ENCODE data around the gene TUBA1C. TPM values are rescaled to one million over a fixed set of nuclear protein-coding genes. Genes with fewer than 3 reads are reported as not detected.

Gene TUBA1C
- total and polyA plus RNA-seq, 9 of the 15 experiments (the other 6 are each of a cell fraction or from before 2014, with no cell fraction given), result 755 to 3,012 (median 914) TPM

GRCh38 chr12:49230805-49231194 is 34.1 kb upstream of the TUBA1C start (continued):
- TF ChIP-seq, protein P1, sequence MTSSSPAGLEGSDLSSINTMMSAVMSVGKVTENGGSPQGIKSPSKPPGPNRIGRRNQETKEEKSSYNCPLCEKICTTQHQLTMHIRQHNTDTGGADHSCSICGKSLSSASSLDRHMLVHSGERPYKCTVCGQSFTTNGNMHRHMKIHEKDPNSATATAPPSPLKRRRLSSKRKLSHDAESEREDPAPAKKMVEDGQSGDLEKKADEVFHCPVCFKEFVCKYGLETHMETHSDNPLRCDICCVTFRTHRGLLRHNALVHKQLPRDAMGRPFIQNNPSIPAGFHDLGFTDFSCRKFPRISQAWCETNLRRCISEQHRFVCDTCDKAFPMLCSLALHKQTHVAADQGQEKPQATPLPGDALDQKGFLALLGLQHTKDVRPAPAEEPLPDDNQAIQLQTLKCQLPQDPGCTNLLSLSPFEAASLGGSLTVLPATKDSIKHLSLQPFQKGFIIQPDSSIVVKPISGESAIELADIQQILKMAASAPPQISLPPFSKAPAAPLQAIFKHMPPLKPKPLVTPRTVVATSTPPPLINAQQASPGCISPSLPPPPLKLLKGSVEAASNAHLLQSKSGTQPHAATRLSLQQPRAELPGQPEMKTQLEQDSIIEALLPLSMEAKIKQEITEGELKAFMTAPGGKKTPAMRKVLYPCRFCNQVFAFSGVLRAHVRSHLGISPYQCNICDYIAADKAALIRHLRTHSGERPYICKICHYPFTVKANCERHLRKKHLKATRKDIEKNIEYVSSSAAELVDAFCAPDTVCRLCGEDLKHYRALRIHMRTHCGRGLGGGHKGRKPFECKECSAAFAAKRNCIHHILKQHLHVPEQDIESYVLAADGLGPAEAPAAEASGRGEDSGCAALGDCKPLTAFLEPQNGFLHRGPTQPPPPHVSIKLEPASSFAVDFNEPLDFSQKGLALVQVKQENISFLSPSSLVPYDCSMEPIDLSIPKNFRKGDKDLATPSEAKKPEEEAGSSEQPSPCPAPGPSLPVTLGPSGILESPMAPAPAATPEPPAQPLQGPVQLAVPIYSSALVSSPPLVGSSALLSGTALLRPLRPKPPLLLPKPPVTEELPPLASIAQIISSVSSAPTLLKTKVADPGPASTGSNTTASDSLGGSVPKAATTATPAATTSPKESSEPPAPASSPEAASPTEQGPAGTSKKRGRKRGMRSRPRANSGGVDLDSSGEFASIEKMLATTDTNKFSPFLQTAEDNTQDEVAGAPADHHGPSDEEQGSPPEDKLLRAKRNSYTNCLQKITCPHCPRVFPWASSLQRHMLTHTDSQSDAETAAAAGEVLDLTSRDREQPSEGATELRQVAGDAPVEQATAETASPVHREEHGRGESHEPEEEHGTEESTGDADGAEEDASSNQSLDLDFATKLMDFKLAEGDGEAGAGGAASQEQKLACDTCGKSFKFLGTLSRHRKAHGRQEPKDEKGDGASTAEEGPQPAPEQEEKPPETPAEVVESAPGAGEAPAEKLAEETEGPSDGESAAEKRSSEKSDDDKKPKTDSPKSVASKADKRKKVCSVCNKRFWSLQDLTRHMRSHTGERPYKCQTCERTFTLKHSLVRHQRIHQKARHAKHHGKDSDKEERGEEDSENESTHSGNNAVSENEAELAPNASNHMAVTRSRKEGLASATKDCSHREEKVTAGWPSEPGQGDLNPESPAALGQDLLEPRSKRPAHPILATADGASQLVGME (CRISPR knock-in tag; IDR thresholded peaks at IDR 0.05), result no peak
- no peak for TF ChIP-seq CBX2 (IDR thresholded peaks at IDR 0.05; ENCODE audit: insufficient read depth, low read length, poor library complexity, severe bottlenecking)
- TF ChIP-seq, protein P2, sequence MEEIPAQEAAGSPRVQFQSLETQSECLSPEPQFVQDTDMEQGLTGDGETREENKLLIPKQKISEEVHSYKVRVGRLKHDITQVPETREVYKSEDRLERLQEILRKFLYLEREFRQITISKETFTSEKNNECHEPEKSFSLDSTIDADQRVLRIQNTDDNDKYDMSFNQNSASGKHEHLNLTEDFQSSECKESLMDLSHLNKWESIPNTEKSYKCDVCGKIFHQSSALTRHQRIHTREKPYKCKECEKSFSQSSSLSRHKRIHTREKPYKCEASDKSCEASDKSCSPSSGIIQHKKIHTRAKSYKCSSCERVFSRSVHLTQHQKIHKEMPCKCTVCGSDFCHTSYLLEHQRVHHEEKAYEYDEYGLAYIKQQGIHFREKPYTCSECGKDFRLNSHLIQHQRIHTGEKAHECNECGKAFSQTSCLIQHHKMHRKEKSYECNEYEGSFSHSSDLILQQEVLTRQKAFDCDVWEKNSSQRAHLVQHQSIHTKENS (CRISPR knock-in tag; IDR thresholded peaks at IDR 0.05), result no peak

All from K562 (cell line).